Smooth muscle cell (in vitro differentiated cells): ENCODE measurements around the gene FAM90A1. TPM values are rescaled to one million over a fixed set of nuclear protein-coding genes. Genes with fewer than 3 reads are reported as not detected.
"Not testable (repeated sequence)": the region's sequence is repeated elsewhere in the genome, so short reads cannot be mapped to it uniquely, and the experiment has no call there.

Experiments
- DNase-seq: peaks from one replicate; lab custom pipeline; 2025; ENCODE audit not compliant: unreplicated experiment; lab: John Stamatoyannopoulos, UW
- H2AFZ ChIP-seq: fragments of 200-600 bp; sonication (generic); 2 replicates; pipeline ENCODE4 v1.6.0; 2016; ENCODE audit warnings: antibody characterized with exemption, low read depth, mild to moderate bottlenecking
- H3F3A ChIP-seq: fragments of 200-600 bp; sonication (generic); 2 replicates; pipeline ENCODE4 v1.6.0; 2017; ENCODE audit warnings: antibody characterized with exemption, low read depth
- H3K27ac ChIP-seq: fragments of 200-600 bp; sonication (generic); 2 replicates; pipeline ENCODE4 v1.5.1; 2016; ENCODE audit warnings: low read depth, mild to moderate bottlenecking
- H3K27me3 ChIP-seq: fragments of 200-600 bp; sonication (generic); 2 replicates; pipeline ENCODE4 v1.6.1; 2016; ENCODE audit warnings: low read depth, mild to moderate bottlenecking
- H3K36me3 ChIP-seq: fragments of 200-600 bp; sonication (generic); 2 replicates; pipeline ENCODE4 v1.5.1; 2016; ENCODE audit warnings: low read depth
- H3K4me1 ChIP-seq: fragments of 200-600 bp; sonication (generic); 2 replicates; pipeline ENCODE4 v1.5.1; 2016; ENCODE audit warnings: low read depth
- H3K4me2 ChIP-seq: fragments of 200-600 bp; sonication (generic); 2 replicates; pipeline ENCODE4 v1.6.0; 2016; ENCODE audit warnings: mild to moderate bottlenecking
- H3K4me3 ChIP-seq: fragments of 200-600 bp; sonication (generic); 2 replicates; pipeline ENCODE4 v1.5.1; 2016; ENCODE audit warnings: mild to moderate bottlenecking
- H3K79me2 ChIP-seq: fragments of 200-600 bp; sonication (generic); 2 replicates; pipeline ENCODE4 v1.6.0; 2016; ENCODE audit warnings: low read depth, mild to moderate bottlenecking
- H3K9ac ChIP-seq: fragments of 200-600 bp; sonication (generic); 2 replicates; pipeline ENCODE4 v1.6.0; 2016; ENCODE audit warnings: low read depth
- H3K9me3 ChIP-seq: fragments of 200-600 bp; sonication (generic); replicated peaks from 2 replicates; pipeline ENCODE4 v1.5.1; 2016; ENCODE audit warnings: low read depth
- H4K20me1 ChIP-seq: fragments of 200-600 bp; sonication (generic); 2 replicates; pipeline ENCODE4 v1.6.0; 2016; ENCODE audit warnings: low read depth
- CTCF ChIP-seq: fragments of 200-600 bp; sonication (generic); IDR thresholded peaks from 2 replicates; pipeline ENCODE4 v1.5.1; 2017; ENCODE audit warnings: borderline replicate concordance, mild to moderate bottlenecking, antibody characterized with exemption; ENCODE audit not compliant: insufficient read depth, poor library complexity, severe bottlenecking
- WGBS: methylation state at CpG from one replicate; pipeline ENCODE4 v1.1.7; 2016; ENCODE audit warnings: low lambda C conversion rate; 5-methylcytosine and 5-hydroxymethylcytosine counted together
- polyA plus RNA-seq: library from polyadenylated mRNA; unstranded; fragments of >200 nt; fragmentation: Nextera tagmentation; extraction: Ambion mirVana; gene quantifications from 2 replicates; pipeline ENCODE4 v1.2.1, GENCODE V29; 2016
- total RNA-seq: library from RNA; depleted of rRNA; stranded (reverse); fragments of >200 nt; gene quantifications from 2 replicates; pipeline ENCODE4 v1.2.3, GENCODE V29; 2014

FAM90A1 gene
- total and polyA plus RNA-seq, 2 experiments from 2014 or later = not detected

GRCh38 chr12:8235316-8236157 is 8.1 kb upstream of the FAM90A1 start:
- not testable (repeated sequence) for H3K4me1 ChIP-seq, H3K4me2 ChIP-seq, H4K20me1 ChIP-seq, H3K36me3 ChIP-seq, DNase-seq, H3K4me3 ChIP-seq, H3K9me3 ChIP-seq, H3F3A ChIP-seq, H3K9ac ChIP-seq, H2AFZ ChIP-seq, H3K27me3 ChIP-seq, H3K79me2 ChIP-seq, H3K27ac ChIP-seq
- WGBS = 81% methylated on average over 26 of the region's 26 CpGs

- not testable (repeated sequence) for H4K20me1 ChIP-seq, H3K9me3 ChIP-seq, H3K4me1 ChIP-seq, H3K27ac ChIP-seq, H3K36me3 ChIP-seq, H3F3A ChIP-seq, DNase-seq, H3K4me3 ChIP-seq, H3K27me3 ChIP-seq, H2AFZ ChIP-seq, H3K9ac ChIP-seq, H3K79me2 ChIP-seq, H3K4me2 ChIP-seq
- 85% methylated on average over 7 of the region's 7 CpGs for WGBS
Measured at GRCh38 chr12:8234746-8235145, 7.3 kb upstream of the FAM90A1 start.

- H3K27ac ChIP-seq, H3K4me3 ChIP-seq, H3K4me1 ChIP-seq, H3K79me2 ChIP-seq, H3K9me3 ChIP-seq, H2AFZ ChIP-seq, H3K36me3 ChIP-seq, H4K20me1 ChIP-seq, DNase-seq, H3K4me2 ChIP-seq, H3F3A ChIP-seq, H3K27me3 ChIP-seq, H3K9ac ChIP-seq: not testable (repeated sequence)
- 96% methylated on average over 20 of the region's 20 CpGs for WGBS
Measured at GRCh38 chr12:8233935-8234495, 6.6 kb upstream of the FAM90A1 start.

- H3K79me2 ChIP-seq, H3K27ac ChIP-seq, H3F3A ChIP-seq, H3K4me2 ChIP-seq, H3K4me3 ChIP-seq, H3K36me3 ChIP-seq, H3K27me3 ChIP-seq, H3K9me3 ChIP-seq, H4K20me1 ChIP-seq, H2AFZ ChIP-seq, DNase-seq, H3K9ac ChIP-seq, H3K4me1 ChIP-seq: not testable (repeated sequence)
- 96% methylated on average over 9 of the region's 14 CpGs for WGBS
Measured at GRCh38 chr12:8233300-8233855, 6.0 kb upstream of the FAM90A1 start.

- H3K4me3 ChIP-seq, DNase-seq, H3K27ac ChIP-seq, H4K20me1 ChIP-seq, H3K36me3 ChIP-seq, H2AFZ ChIP-seq, H3K4me2 ChIP-seq, H3K27me3 ChIP-seq, H3K9ac ChIP-seq, H3K4me1 ChIP-seq, H3K79me2 ChIP-seq, H3K9me3 ChIP-seq, H3F3A ChIP-seq: not testable (repeated sequence)
- WGBS = 39% methylated on average over 22 of the region's 22 CpGs
- TF ChIP-seq CTCF = peak; percentile 66
Measured at GRCh38 chr12:8231666-8232608, 4.5 kb upstream of the FAM90A1 start.

GRCh38 chr12:8231049-8231448 is 3.6 kb upstream of the FAM90A1 start:
- not testable (repeated sequence) for H2AFZ ChIP-seq, H3F3A ChIP-seq, H3K27me3 ChIP-seq, H4K20me1 ChIP-seq, H3K79me2 ChIP-seq, H3K9me3 ChIP-seq, H3K4me1 ChIP-seq, H3K4me3 ChIP-seq, H3K9ac ChIP-seq, H3K4me2 ChIP-seq, H3K27ac ChIP-seq, H3K36me3 ChIP-seq, DNase-seq
- WGBS = 57% methylated on average over 4 of the region's 5 CpGs

GRCh38 chr12:8229486-8229885 is 2.1 kb upstream of the FAM90A1 start:
- H2AFZ ChIP-seq, H3K9ac ChIP-seq, H3K79me2 ChIP-seq, H3F3A ChIP-seq, H3K4me2 ChIP-seq, H3K27me3 ChIP-seq, H3K36me3 ChIP-seq, H3K4me1 ChIP-seq, H3K9me3 ChIP-seq, H4K20me1 ChIP-seq, H3K27ac ChIP-seq, H3K4me3 ChIP-seq, DNase-seq: not testable (repeated sequence)
- 55% methylated on average over 7 of the region's 7 CpGs for WGBS
